ENCODE data around the gene ZDHHC8.

GRCh38 chr22:20092477-20092854 lies 39.1 kb upstream of the ZDHHC8 start:
- TF ChIP-seq POLR2A (IDR thresholded peaks at IDR 0.05; ENCODE audit: low read length) (no peak), GATA1 (IDR thresholded peaks at IDR 0.05; ENCODE audit: low read depth, low read length) (no peak)
